ENCODE data around the gene DHRS1.
A peak's percentile ranks its signal among the peaks of the same experiment; 100 is the strongest.

The DHRS1 gene

DNA sequence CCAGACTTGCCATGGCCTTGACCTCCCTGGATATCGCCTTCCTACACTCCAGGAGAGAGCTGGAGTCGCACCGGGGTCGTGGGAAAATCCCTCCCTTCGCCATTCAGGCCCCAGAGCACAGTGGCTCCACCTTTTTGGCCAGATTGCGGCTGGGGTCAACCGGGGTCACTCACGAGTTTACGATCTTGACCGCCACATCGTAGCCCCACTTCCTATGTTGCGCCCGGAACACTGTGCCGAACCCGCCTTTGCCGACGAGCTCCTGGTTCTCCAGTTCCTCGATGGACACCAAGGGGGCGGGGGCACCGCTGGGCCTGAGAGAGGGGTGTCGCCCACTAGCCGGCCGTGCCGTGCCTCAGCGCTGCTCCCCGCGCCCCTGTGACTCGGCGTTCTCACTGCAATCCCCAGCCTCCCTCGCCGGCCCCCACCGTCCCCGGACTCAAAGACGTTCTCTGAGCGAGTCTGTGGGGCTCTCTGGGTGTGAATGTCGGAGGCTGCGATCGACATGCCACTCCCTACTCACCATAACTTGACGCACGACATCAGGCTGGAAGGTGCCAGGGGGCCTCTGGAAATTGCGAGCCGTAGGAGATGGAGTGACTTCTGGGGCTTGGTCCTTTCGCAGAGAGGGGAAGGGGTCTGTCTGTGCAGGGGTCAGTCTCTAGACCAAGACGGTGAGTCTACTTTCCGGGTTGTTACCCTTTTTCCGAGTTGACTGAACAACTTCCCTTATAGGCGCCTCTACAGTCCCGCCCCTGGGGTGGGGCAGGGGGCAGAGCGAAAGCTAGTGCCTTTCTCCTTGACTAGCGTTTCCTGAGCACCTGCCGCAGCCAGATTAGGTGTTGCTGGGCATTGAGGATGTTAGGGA is 39.9 kb upstream of the DHRS1 start, which contains the start of gene RIPK3:
Gene RIPK3 (minus strand): TSS at position 708 of the 868 bp plus-strand sequence. CDS start 165 bp downstream, at position 543.
- TF ChIP-seq, protein P1, sequence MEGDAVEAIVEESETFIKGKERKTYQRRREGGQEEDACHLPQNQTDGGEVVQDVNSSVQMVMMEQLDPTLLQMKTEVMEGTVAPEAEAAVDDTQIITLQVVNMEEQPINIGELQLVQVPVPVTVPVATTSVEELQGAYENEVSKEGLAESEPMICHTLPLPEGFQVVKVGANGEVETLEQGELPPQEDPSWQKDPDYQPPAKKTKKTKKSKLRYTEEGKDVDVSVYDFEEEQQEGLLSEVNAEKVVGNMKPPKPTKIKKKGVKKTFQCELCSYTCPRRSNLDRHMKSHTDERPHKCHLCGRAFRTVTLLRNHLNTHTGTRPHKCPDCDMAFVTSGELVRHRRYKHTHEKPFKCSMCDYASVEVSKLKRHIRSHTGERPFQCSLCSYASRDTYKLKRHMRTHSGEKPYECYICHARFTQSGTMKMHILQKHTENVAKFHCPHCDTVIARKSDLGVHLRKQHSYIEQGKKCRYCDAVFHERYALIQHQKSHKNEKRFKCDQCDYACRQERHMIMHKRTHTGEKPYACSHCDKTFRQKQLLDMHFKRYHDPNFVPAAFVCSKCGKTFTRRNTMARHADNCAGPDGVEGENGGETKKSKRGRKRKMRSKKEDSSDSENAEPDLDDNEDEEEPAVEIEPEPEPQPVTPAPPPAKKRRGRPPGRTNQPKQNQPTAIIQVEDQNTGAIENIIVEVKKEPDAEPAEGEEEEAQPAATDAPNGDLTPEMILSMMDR (IDR thresholded peaks at IDR 0.05; ENCODE audit: control insufficient read depth, insufficient read depth, low read depth, low read length, missing control alignments) = no peak
- no peak for DNase-seq (ENCODE audit: low read depth)
- H3K4me3 ChIP-seq (ENCODE audit: control insufficient read depth, low read depth, low read length) = peak within 1 kb of the TSS; percentile 37

DNA sequence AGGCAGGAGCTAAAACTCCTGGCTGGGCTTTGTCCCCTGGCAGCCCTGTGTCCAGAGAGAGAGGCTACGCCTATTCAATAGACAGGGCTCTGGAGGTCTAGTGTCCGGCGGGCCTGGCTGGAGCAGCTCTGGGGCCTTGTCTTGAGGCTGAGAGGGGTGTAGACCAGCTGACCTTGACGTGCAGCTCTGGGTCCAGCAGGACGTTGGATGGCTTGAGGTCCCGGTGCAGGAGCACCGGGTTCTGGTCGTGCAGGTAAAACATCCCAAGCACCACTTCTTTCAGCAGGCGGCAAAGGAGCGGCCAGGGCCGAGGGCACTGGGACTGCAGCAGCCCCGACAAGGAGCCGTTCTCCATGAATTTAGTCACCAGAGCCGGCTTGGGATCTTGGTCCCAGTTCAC is 39.3 kb upstream of the DHRS1 start:
- no peak overlapping the region; the same call in 1 of the 2 replicates for H3K4me3 ChIP-seq (ENCODE audit: control insufficient read depth, low read depth, low read length)

DNA sequence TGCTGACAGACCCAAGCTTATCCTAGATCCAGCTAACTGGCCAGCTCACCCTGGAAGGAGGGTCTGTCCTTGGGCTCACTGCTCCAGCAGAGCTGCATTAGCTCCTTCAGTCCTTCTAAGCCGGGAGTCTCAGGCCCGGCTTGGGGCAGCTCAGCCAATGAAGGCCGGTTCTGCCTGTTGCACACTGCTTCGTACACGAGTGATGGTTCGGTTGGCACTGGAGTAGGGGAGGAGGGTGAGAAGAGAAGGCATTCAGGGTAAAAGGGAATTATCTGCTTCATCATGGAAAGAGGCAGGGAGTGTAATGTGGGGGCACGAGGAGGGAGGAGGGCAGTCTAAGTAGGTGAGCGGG is 38.2 kb upstream of the DHRS1 start:
- no peak overlapping the region for H3K4me3 ChIP-seq (ENCODE audit: control insufficient read depth, low read depth, low read length)
- TF ChIP-seq, protein P1 (IDR thresholded peaks at IDR 0.05; ENCODE audit: control insufficient read depth, insufficient read depth, low read depth, low read length, missing control alignments) = no peak
- no peak for DNase-seq (ENCODE audit: low read depth)

More for the DNA sequence above, 39.3 kb upstream of the DHRS1 start:
- TF ChIP-seq, protein P1 (IDR thresholded peaks at IDR 0.05; ENCODE audit: control insufficient read depth, insufficient read depth, low read depth, low read length, missing control alignments) = no peak
- DNase-seq (ENCODE audit: low read depth) = no peak

DNA sequence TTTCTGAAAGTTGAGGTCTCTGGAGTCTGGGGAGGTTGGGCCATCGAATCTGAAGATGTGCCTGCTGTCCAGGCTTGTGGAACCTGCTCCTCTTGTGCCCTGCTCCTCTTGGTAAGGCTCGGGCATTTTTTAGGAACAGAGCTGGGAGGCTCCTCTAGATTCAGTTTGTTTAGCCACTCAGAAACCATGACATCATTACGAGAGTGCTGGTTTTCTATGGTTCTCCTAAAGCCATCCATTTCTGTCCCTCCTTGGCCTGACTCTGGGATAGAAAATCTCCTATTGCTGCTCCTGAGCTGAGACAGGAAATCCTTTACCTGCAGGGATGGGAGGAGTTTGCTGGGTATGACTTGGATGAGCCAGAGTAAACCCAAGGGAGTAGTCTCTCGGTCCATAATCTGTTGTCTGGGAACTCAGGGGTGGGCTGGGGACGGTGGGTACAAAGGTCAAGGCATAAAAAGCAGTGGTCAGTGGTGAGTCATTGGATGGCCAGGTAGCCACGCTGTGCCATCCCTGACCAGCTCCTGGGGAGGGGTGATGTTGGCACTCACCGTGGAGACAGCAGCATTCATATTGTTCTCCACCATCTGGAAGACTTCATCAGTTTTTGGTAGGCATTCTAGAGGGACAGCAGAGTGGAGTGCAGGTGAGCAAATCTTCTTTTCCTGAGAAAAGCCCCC is 37.7 kb upstream of the DHRS1 start:
- no peak for DNase-seq (ENCODE audit: low read depth)
- no peak overlapping the region for H3K4me3 ChIP-seq (ENCODE audit: control insufficient read depth, low read depth, low read length)
- TF ChIP-seq, protein P1 (IDR thresholded peaks at IDR 0.05; ENCODE audit: control insufficient read depth, insufficient read depth, low read depth, low read length, missing control alignments) = no peak

DNA sequence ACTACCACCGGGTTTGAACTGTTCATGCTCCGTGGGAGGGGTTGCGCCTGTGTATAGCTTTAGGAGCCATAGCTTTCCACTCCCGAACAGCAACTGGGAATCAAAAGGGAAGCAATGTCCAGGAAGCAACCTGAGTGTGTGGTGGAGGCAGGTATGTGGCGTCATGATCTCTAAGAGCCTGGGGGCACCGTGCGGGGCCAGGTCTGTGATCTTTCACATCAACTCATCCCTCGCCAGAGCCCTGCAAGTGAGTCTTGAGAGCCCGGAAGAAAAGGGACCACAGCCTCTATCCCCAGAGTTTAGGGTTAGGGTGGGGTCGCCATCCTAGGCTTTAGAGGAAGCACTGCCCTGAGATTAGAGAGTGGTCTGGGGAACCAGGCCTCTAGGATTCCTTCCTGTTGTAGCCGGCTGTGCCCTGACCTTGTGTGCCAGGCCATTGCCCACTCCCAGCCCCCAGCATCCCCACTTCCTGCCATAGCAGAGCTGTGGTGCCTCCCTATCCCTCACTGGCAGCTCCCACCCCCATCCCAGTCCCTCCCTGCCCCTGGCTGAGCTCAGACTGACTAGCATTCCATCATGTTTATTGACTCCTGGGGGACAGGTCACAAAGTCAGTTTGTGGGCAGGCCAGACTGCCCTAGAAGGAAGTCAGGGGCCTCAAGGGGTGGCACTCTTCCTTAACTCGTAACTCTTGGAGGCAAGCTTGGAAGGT is 36.0 kb upstream of the DHRS1 start:
- no peak overlapping the region for H3K4me3 ChIP-seq (ENCODE audit: control insufficient read depth, low read depth, low read length)
- no peak for DNase-seq (ENCODE audit: low read depth)
- TF ChIP-seq, protein P1 (IDR thresholded peaks at IDR 0.05; ENCODE audit: control insufficient read depth, insufficient read depth, low read depth, low read length, missing control alignments) = no peak
